Activated T-cell treated with anti-CD3 and anti-CD28 coated beads for 48 hours (primary cell): ENCODE data around the gene NEURL1.
"Not testable (repeated sequence)": the region's sequence is repeated elsewhere in the genome, so short reads cannot be mapped to it uniquely, and the experiment has no call there.

Experiments
- DNase-seq: peaks from one replicate; pipeline ENCODE4 v3.0.0-alpha.2; 2020; ENCODE audit warnings: low read depth

The NEURL1 gene

GRCh38 chr10:103493916-103494877 lies 692 bp downstream of the NEURL1 start:
- peak; percentile 18 for DNase-seq

GRCh38 chr10:103495321-103495720 lies 1.8 kb downstream of the NEURL1 start:
- no peak for DNase-seq

- no peak for DNase-seq
These were observed 3.8 kb downstream of the NEURL1 start for GRCh38 chr10:103497161-103497915.

- no peak for DNase-seq
These were observed 5.6 kb downstream of the NEURL1 start for GRCh38 chr10:103498936-103499638.

GRCh38 chr10:103499881-103500280 lies 6.4 kb downstream of the NEURL1 start:
- no peak for DNase-seq

GRCh38 chr10:103500481-103500880 lies 7.0 kb downstream of the NEURL1 start:
- DNase-seq = no peak

GRCh38 chr10:103501186-103501585 lies 7.7 kb downstream of the NEURL1 start:
- no peak for DNase-seq

- no peak for DNase-seq
These were observed 9.6 kb downstream of the NEURL1 start for GRCh38 chr10:103502849-103503660.

- not testable (repeated sequence) for DNase-seq
These were observed 10.3 kb downstream of the NEURL1 start for GRCh38 chr10:103503777-103504176.

GRCh38 chr10:103504181-103504783 lies 10.8 kb downstream of the NEURL1 start:
- peak; percentile 27 for DNase-seq

- DNase-seq = no peak
These were observed 12.6 kb downstream of the NEURL1 start for GRCh38 chr10:103506061-103506460.

GRCh38 chr10:103507235-103508191 lies 14.0 kb downstream of the NEURL1 start:
- no peak for DNase-seq

GRCh38 chr10:103510046-103510685 lies 16.7 kb downstream of the NEURL1 start:
- no peak for DNase-seq

- DNase-seq = no peak
These were observed 17.6 kb downstream of the NEURL1 start for GRCh38 chr10:103510791-103511752.

- DNase-seq = no peak
These were observed 18.7 kb downstream of the NEURL1 start for GRCh38 chr10:103512166-103512565.

GRCh38 chr10:103512591-103513379 lies 19.3 kb downstream of the NEURL1 start:
- DNase-seq = no peak

- DNase-seq = no peak
These were observed 20.0 kb downstream of the NEURL1 start for GRCh38 chr10:103513380-103514060.
